ENCODE results near the gene EMP3. TPM values are rescaled to one million over a fixed set of nuclear protein-coding genes. Genes with fewer than 3 reads are reported as not detected.
A peak's percentile ranks its signal among the peaks of the same experiment; 100 is the strongest.
"Not testable (repeated sequence)": the region's sequence is repeated elsewhere in the genome, so short reads cannot be mapped to it uniquely, and the experiment has no call there.

The EMP3 gene
- total RNA-seq, 1 donor from 2014 or later, result 7.0 TPM

DNA sequence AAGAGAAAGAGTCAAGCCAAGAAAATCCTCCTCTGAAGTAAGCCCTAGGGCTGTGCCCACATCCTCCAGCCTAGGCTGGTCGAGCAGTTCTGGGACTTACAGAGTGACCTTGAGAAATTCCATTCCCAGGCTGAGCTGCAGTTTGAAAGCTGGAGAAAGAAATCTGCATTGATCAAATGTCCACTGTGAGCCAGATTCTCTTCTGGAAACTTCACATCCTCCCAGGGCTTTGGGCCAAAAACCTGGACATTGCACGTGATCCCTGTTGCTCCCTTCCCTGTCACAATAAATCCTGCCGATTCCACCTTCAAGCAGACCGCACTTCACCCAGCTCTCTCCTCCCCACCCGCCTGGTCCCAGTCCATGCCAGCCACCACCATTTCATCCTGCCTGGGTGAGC is 22.7 kb downstream of the EMP3 start:
- DNase-seq, result no peak

DNA sequence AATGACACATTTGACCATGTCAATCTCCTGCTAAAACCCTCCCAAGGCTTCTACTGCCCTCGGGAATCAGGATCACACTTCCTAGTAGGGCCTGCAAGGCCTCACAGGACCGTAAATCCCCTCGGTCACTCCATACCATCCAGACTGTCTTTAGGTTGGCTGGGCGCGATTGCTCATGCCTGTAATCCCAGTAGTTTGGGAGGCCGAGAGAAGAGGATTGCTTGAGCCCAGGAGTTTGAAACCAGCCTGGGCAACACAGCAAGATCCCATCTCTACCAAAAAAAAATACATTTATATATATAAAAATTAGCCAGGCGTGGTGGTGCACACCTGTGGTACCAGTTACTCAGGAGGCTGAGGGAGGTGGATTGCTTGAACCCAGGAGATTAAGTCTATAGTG is 23.4 kb downstream of the EMP3 start:
- no peak for DNase-seq

DNA sequence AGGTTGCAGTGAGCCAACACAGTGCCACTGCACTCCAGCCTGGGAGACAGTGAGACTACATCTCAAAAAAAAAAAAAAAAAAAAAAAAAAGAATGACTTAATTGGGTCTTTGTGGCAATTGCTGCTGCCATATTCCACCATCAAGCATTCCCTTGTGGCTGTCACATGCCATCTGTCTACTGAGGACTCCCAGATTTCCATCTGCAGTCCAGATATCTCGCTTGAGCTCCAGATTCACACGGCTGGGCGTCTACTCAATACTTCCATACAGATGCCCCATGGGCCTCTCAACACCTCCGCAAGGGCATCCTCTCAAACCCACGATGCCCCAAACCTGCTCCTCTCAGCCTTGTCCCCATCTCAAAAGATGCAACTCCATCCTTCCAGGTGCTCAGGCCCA is 25.5 kb downstream of the EMP3 start:
- DNase-seq, result no peak

DNA sequence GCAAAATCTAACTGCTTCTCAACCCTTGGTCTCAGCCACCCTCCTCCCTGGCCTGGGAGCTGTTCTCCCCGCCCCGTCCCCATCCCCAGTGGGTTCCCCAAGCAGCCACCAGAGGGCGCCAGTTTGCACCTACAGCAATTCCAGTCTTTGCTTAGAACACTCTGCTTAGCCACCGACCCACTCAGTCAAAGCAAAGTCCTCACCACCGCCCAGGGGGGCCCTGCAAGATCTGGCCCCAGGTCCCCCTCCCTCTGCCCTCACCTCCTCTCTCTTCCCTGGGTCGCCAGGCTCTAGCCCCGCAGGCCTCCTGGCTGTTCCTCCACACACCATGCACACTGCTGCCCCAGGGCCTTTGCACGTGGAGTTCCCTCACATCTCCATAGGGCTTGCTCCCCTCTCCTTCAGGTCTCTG is 26.0 kb downstream of the EMP3 start:
- no peak for DNase-seq

DNA sequence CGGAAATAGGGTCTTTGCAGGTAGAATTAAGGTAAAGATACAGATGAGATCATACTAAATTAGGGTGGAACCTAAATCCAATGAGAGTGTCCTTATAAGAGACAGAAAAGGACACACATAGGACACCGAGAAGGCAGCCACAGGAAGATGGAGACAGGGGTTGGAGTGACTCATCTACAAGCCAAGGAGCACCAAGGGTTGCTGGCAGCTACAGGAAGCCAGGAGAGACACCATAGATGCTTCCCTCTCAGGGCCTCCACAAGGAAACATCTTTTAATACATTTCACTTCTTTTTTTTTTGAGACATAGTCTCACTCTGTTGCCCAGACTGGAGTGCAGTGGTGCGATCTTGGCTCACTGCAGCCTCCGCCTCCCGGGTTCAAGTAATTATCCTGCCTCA is 28.3 kb downstream of the EMP3 start:
- DNase-seq, result no peak

DNA sequence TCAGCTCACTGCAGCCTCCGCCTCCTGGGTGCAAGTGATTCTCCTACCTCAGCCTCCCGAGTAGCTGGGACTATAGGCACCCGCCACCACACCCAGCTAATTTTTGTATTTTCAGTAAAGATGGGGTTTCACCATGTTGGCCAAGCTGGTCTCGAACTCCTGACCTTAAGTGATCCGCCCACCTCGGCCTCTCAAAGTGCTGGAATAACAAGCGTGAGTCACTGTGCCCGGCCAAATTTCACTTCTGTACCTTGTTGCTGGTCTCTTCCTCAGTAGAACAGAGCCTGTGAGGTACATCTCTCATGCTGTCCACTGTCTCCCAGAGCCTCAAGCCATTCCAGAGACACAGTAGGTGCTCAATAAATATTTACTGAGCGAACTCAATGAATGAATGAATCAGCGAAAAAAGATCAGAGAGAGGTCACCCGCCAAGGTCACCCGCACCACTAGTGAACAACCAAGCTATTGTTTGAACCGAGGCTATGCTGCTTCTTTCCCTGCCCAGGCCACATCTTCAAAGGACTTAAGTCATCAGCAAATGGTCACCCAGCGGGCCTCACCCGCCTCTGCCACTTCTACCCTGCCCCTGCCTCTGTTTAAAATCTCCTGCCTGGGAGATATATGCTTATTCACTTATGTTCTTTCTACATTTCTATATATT is 29.1 kb downstream of the EMP3 start:
- no peak for DNase-seq

DNA sequence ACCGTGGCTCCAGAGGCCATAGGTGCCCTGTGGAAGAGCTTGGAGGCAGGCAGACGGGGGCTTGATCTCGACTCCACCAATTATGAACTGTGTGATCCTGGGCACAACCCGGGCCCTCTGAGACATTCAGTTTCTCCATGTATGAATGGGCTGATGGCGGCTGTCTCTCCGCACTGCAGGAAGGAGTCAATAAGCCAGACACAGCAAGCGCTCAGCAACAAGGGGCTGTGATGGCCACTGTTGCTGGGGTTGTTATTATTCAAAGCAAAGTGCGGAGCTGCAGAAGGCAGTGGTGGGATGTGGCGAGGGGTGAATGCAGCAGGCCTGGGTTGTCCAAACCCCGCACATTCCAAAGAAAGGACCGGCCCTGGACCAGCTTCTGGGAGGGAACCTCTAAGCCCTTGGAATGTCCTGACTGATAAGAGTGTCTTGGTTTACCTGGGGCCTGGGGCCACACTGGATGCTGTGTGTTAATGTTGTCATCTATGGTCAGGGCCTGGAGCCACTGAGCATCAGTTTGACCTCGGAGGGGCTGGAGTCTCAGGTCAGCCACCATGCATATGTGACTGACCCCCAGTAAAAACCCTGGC is 30.1 kb downstream of the EMP3 start:
- no peak for DNase-seq

DNA sequence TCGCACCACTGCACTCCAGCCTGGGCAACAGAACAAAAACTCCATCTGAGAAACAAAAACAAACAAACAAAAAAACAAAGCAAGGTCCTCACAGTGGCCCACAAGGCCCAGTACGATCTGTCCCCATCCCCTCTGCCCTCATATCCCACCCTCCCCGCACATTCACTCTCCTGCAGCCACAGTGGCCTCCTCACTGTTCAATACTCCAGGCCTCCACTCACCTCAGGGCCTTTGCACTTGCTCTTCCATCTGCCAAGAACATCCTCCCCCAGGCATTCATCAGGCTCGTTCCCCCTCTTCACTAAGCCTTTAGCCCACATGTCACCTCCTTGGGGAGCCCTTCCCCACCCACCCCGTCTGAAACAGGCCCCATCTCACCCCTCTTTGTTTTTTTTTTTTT is 33.8 kb downstream of the EMP3 start:
- DNase-seq, result no peak

DNA sequence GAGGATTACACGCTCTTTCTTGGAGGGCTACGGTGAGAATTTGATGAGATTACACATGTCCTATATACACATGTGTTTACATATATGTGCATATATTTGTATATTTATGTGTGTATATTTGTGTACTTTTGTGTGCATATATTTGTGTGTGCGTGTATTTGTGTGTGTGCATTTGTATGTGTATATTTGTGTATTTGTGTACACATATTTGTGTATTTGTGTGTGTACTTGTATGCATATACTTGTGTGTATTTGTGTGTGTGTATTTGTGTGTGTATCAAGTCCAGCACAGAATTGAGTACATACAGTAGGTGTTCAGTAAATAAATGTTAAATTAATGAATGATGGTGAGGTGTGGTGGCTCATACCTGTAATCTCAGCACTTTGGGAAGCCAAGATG is 36.6 kb downstream of the EMP3 start:
- DNase-seq, result no peak

DNA sequence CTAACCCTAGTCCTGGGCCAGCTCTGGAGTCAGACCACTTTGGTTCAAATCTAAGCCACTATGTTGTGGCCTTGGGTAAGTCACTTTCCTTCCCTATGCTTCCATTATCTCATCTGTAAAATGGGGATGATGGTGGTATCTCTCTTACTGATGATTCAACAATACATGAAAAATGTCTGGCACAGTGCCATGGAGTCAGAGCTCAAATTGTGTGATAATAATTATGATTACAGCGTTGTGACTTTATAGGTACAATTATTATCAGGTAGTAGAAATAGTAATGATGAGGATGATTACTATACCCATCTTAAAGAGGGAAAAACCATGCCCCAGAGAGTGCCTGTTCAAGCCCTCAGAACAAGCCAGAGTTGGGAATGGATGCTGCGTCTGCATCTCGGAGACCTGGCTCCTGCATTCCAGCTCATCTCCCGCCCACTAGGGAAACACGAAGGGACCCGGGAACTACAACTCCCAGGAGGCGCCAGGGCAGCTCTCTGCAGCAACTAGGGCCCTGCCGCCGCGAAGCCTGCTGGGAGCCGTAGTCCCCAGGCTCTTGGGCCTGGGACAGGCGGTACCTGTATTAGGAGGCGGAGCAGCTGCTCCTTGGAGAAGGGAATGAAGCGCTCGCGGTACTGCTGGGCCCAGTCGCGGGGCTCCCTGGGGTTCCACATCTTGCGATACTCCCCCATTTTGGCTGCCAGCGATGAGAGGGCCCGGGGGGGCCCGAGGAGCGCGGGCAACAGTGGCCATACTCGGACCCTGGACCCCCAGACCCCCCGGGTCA is 37.6 kb downstream of the EMP3 start:
- peak; percentile 97 for DNase-seq

DNA sequence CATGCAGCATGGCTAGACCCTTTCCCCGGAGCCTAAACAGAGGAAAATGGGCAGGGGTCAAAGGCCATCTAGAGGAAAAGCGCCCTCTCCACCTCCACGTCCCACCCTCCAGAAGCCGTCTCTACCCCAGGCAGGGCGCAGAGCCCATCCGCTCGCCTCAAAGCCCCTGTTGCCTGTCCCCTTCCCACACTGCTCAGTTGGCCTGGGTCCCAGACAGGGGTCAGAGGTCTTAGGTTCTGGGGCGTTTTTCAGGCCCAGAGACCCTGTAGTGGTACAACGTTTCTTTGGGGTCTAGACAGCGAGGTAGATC is 38.1 kb downstream of the EMP3 start:
- no peak for DNase-seq

DNA sequence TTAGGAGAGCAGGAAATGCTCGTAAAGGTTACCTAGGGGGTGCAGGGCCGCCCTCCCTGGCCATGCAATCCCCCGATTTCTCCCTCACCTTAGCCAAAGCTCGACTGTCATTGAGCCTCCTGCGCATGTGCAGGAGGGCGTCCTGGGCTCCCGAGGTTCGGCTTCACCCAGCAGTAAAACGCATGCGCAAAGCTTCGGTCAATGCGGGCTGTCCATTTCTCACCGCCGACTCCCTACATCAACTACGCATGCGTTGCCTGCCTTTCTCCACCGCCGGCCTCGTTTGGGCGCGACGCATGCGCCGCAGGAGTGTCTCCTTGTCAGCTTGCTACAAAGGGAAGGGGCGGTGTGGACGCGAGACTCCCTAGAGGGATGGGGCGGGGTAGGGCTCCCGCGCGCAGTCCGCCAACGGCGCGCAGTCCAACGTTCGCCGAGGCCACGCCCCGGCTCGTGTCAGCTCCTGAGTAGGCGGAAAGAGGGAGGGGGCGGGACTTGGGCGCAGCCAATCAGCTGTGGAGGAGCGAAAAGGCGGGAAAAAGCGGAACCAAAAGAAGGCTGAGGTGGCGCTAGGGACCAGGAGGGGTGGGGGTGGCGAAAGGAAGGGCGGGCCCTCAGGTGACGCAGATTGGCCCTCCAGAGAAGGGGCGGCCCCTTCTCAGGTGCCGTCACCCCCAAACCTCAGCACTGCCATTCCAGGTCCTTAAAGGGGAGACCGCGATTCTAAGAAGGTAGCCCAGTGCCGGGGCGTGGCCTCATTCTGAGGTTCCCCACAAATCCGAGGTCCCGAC is 38.7 kb downstream of the EMP3 start, which contains the start of the genes SYNGR4 and TMEM143:
Gene SYNGR4 (plus strand): TSS at position 558 of the 788 bp plus-strand sequence. CDS start 1,476 bp downstream, outside the sequence.
Gene TMEM143 (minus strand): TSS at position 131 of the 788 bp plus-strand sequence. CDS start 20 bp downstream, at position 111.
- peak; percentile 99 for DNase-seq

DNA sequence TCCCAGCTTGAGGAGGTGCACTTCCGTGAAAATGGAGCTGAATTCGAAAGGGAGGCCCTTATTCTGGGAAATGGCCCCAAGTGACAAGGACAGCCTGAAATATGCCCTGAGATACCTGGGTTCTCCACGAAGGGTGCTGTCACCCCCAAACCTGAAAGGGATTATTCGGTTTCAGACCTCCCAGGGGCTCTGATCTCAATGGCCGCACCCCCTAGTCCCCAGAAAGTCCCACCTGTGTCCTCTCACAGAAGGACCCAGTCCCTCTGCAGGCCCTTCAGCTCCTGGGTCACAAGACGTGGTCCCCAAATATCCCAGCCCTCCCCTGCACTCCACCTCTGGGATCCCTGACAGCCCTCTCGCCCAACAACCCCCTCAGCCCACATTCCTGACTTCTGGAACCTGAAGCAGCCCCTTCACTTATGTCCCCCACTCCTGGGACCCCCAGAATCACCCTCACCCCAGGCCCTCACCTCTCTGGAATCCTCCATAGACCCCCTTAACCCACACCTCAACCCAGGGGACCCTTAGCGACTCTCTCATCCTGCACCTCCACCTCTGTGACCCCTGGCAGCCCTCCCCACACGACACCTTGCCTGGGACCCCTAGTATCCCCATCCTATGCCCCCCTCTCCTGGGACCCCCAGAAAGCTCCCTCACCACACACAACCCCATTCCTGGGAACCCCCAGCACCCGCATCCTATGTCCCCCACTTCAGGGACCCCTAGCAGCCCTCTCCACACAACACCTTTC is 39.4 kb downstream of the EMP3 start:
- DNase-seq, result no peak

DNA sequence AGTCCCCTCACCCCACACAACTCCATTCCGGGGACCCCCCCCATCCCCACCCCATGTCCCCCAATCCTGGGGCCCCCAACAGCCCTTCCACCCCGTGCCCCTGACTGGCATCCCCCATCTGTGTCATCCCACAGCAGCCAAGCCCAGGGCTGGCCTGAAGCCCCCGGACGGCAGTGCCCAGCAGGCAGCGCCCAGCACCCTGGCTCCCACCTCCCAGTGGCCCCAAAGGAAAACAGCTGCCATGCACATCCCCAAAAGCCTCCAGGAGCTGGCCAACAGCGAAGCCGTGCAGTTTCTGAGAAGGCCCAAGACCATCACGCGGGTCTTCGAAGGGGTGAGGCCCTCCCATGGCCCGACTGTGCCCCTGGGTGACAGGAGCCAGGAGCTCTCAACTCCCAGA is 40.2 kb downstream of the EMP3 start:
- DNase-seq, result no peak

DNA sequence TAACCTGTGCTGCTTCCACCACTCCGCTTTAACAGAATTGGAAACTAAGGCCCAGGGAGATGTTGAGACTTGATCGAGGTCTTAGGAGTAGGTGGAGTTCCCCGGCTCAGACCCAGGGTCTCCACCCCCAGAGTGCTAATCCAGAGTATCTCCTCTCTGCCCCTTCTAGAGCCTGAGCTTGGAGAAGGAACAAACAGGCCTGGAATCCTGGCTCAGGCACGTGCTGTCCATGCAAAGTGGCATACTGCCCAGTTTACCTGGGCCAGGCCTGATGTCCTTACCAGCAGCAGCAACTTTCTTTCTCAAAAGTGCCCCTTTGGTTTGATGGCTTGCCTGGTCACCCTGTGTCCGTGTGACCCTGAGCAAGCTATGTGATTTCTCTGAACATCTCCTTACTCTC is 42.5 kb downstream of the EMP3 start:
- no peak for DNase-seq

DNA sequence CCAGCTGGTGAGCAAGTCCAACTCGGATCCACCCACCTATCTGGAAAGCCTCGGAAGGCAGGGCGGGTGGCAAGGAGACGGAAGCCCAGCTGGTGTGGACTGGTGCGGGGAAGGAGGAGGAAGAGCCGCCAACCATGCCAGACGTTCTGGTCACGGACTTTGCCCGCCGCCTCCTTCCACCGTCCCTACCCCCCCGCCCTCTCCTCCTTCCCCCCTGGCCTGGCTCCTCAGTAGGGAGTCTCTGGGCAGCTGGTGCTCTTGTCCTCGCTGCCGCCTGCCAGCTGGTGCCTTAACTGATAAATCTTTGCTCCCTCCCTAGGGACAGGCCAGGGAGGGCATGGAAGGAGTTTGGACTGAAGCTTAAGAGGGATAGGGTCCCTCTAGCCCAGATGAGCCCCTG is 43.6 kb downstream of the EMP3 start:
- DNase-seq, result no peak

DNA sequence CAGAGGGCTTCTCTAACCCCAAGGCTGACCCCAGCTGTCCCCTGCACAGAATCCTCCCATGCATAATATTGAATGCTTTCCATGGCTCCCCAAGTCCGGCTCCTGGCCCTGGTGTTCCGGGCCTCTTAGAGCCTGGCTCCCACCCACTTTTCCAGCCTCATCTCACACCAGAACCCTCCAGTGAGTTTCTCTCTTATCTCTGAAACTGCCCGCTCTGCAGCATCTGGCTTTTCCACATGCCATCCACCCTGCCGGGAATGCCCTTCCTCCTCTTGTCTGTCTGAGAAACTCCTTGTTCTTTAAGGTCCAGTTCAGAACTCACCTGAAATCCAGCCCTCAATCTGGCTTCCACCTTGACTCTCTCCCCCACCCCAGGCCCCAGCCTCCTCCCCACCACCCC is 45.6 kb downstream of the EMP3 start:
- no peak for DNase-seq

DNA sequence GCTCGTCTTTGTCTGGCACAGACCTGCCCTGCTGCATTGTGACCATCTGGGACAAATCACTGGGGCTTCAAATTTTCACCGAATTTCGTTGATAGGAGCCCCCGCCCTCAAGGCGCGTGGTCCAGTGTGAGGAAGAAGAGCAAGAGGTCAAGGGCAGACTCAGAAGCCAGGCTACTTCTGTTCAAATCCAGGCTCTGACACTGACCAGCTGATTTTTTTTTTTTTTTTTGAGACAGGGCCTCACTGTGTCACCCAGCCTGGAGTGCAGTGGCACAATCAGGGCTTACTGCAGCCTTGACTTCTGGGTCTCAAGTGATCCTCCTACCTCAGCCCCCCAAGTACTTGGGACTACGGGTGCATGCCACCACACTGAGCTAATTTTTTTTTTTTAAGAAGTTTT is 46.0 kb downstream of the EMP3 start:
- DNase-seq, result no peak

DNA sequence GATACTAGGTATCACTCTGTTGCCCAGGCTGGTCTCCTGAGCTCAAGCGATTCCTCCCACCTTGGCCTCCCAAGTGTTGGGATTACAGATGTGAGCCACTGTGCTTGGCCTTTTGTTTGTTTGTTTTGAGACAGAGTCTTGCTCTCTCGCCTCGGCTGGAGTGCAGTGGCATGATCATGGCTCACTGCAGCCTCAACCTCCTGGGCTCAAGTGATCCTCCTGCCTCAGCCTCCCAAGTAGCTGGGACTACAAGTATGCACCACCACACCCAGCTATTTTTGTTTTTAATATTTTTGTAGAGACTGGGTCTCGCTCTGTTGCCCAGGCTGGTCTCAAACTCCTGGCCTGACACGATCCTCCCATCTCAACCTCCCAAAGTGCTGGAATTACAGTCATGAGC is 46.4 kb downstream of the EMP3 start:
- DNase-seq, result not testable (repeated sequence)

DNA sequence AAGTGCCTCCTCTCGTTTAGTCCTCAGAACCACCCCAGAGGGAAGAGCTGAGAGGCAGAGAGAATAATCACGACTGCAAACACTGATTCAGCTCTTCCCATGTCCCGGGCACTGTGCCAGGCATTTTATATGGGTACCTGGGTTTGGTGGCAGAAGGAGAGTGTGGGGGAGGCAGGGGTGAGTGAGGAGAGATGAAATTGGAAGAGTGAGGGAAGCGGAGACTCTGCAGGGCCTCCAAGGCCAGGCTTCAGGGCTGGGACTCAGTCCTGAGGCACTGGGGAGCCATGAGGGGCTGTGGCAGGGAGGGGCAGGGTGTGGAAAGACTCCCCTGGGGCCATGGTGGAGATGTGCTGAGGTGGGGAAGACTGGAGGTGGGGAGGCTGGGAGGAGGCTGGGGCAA is 47.6 kb downstream of the EMP3 start:
- peak; percentile 13 for DNase-seq

DNA sequence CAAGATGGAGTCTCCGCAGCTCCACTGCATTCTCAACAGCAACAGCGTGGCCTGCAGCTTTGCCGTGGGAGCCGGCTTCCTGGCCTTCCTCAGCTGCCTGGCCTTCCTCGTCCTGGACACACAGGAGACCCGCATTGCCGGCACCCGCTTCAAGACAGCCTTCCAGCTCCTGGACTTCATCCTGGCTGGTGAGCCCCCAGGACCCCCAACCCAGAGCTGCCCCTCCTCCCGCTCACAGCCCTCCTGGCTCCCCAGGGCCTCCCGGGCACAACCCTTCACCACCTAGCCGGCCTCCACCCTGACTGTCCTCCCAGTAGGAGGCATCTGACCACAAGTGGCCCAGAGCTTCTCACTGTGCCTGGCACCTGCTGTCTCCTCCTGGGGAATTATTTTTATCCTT is 48.2 kb downstream of the EMP3 start:
- DNase-seq, result no peak

DNA sequence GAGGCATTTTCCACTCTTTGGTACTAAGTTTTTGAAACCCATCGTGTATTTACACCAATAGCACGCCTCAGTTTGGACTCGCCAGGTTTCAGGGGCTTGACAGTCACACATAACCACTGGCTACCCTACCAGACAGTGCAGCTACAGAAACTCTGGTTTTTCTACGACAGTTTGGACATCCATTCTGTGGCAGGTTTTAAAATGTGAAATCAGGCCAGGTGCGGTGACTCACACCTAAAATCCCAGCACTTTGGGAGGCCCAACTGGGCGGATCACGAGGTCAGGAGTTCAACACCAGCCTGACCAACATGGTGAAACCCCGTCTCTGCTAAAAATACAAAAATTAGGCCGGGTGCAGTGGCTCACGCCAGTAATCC is 52.8 kb downstream of the EMP3 start:
- no peak for DNase-seq

Data from occipital lobe (tissue), 2 donors.